NOMO-1 treated with DMSO at 0.1 percent for 48 hours (cell line): ENCODE measurements around the gene KRIT1.
A peak's percentile ranks its signal among the peaks of the same experiment; 100 is the strongest.
"Not testable (repeated sequence)": the region's sequence is repeated elsewhere in the genome, so short reads cannot be mapped to it uniquely, and the experiment has no call there.

Source experiments
- DNase-seq: peaks from one replicate; lab custom pipeline; 2025; ENCODE audit not compliant: unreplicated experiment; lab: John Stamatoyannopoulos, UW

KRIT1 gene

GRCh38 chr7:92250603-92251002 is 4.9 kb upstream of the KRIT1 start:
- no peak for DNase-seq

- peak; percentile 36 for DNase-seq
Measured at GRCh38 chr7:92246360-92247101, 817 bp upstream of the KRIT1 start.

GRCh38 chr7:92244808-92245486 is 767 bp downstream of the KRIT1 start:
- peak; percentile 67 for DNase-seq

GRCh38 chr7:92242972-92243371 is 2.7 kb downstream of the KRIT1 start:
- peak; percentile 31 for DNase-seq

GRCh38 chr7:92230547-92230946 is 15.2 kb downstream of the KRIT1 start:
- DNase-seq: no peak

- DNase-seq: no peak
Measured at GRCh38 chr7:92228742-92229141, 17.0 kb downstream of the KRIT1 start.

- no peak for DNase-seq
Measured at GRCh38 chr7:92228100-92228499, 17.6 kb downstream of the KRIT1 start.

- DNase-seq: no peak
Measured at GRCh38 chr7:92226981-92227380, 18.7 kb downstream of the KRIT1 start.

GRCh38 chr7:92221766-92222165 is 23.9 kb downstream of the KRIT1 start:
- DNase-seq: no peak

GRCh38 chr7:92206672-92207071 is 39.0 kb downstream of the KRIT1 start:
- no peak for DNase-seq

- DNase-seq: no peak
Measured at GRCh38 chr7:92205987-92206386, 39.7 kb downstream of the KRIT1 start.

- no peak for DNase-seq
Measured at GRCh38 chr7:92200791-92201190, 44.9 kb downstream of the KRIT1 start.

GRCh38 chr7:92192326-92192725 is 53.4 kb downstream of the KRIT1 start:
- DNase-seq: no peak

GRCh38 chr7:92189246-92189645 is 56.5 kb downstream of the KRIT1 start:
- DNase-seq: not testable (repeated sequence)

GRCh38 chr7:92184294-92184693 is 61.4 kb downstream of the KRIT1 start:
- not testable (repeated sequence) for DNase-seq

- peak; percentile 96 for DNase-seq
Measured at GRCh38 chr7:92178928-92179924, 66.5 kb downstream of the KRIT1 start, which contains the start of gene LRRD1. TSS of gene LRRD1 (minus strand) at chr7:92179142. CDS start at chr7:92165202, 13,940 bp downstream.

- peak; percentile 62 for DNase-seq
Measured at GRCh38 chr7:92177362-92177761, 68.4 kb downstream of the KRIT1 start.

GRCh38 chr7:92169529-92169928 is 76.2 kb downstream of the KRIT1 start:
- DNase-seq: not testable (repeated sequence)

- no peak for DNase-seq
Measured at GRCh38 chr7:92161271-92161670, 84.4 kb downstream of the KRIT1 start.

GRCh38 chr7:92158660-92159575 is 86.8 kb downstream of the KRIT1 start:
- DNase-seq: no peak
